Measurements from ENCODE around the gene RALY. TPM values are rescaled to one million over a fixed set of nuclear protein-coding genes. Genes with fewer than 3 reads are reported as not detected.
"Not testable (repeated sequence)": the region's sequence is repeated elsewhere in the genome, so short reads cannot be mapped to it uniquely, and the experiment has no call there.

Gene RALY
- total RNA-seq, 4 donors from 2014 or later = 78.5 to 110 (median 86.6) TPM

DNA sequence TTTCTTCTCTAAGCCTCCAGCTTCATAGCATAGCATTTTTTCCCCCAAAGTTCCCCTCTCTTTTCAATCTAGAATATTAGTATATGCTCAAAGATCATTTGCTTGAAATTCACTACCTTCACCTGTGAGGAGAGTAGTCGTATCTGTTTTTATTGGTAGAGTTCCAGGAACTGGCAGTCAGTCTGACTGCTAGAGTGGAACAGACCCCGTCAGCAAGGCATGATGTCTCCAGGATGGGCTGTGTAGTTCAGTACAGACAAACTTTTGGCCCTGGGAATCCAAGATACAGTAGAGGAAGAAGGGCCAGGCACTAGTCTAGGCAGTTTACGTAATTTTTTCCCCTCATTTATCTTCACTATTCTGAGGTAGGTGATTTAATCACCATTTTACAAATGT lies 29.1 kb downstream of the RALY start:
- Histone ChIP-seq H3K4me1 (peaks cover 35% of the 10 kb centered on the region), H3K36me3 (no peaks in the 10 kb centered on the region), H3K27ac (no peak overlapping the region), H3K9me3 (no peaks in the 10 kb centered on the region), H3K27me3 (no peaks in the 10 kb centered on the region), H3K4me3 (no peak overlapping the region)
- TF ChIP-seq EP300 (IDR thresholded peaks at IDR 0.05) (no peak), POLR2A (IDR thresholded peaks at IDR 0.05) (no peak), POLR2AphosphoS5 (IDR thresholded peaks at IDR 0.05) (no peak)
- TF ChIP-seq, protein P1, sequence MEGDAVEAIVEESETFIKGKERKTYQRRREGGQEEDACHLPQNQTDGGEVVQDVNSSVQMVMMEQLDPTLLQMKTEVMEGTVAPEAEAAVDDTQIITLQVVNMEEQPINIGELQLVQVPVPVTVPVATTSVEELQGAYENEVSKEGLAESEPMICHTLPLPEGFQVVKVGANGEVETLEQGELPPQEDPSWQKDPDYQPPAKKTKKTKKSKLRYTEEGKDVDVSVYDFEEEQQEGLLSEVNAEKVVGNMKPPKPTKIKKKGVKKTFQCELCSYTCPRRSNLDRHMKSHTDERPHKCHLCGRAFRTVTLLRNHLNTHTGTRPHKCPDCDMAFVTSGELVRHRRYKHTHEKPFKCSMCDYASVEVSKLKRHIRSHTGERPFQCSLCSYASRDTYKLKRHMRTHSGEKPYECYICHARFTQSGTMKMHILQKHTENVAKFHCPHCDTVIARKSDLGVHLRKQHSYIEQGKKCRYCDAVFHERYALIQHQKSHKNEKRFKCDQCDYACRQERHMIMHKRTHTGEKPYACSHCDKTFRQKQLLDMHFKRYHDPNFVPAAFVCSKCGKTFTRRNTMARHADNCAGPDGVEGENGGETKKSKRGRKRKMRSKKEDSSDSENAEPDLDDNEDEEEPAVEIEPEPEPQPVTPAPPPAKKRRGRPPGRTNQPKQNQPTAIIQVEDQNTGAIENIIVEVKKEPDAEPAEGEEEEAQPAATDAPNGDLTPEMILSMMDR (IDR thresholded peaks at IDR 0.05) = no peak
- no peak for DNase-seq (ENCODE audit: low spot score in 2 of 2)
- 76% methylated on average over 3 of the region's 3 CpGs for WGBS

DNA sequence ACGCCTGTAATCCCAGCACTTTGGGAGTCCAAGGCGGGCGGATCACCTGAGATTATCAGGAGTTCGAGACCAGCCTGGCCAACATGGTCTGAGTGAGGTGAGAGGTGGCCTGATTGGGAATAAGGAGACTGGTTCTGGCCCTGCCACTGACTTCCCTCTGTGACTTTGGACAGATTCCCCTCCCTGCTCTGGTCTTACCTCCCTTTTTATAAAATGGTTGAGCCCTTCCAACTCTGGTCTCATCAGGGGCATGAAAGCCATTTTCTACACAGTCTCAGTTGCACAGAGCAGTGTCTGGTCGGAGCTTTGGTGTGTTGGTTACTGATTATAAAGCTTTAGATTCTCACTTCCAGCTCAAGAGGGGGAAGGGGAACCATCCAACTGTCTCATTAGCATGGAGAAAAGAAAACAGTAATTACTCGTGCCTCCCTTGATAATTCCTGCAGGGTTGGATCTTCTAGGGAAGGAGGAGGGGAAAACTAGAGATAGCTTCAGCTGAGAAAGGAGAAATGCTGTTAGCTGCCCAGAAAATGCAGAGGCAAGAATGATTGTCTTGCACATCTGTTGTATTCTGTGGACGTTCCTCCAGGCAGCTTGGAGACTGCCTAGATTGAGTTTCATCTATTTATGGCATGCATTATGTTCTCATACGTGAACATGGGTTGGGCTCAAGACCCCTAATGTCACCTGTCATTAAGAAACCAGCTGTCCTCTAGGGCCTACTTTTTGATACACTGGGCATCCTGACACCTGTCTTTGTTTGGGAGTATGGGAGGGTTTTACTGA lies 30.4 kb downstream of the RALY start:
- TF ChIP-seq EP300 (IDR thresholded peaks at IDR 0.05) = no peak
- no peak for TF ChIP-seq POLR2A (IDR thresholded peaks at IDR 0.05)
- no peak for TF ChIP-seq POLR2AphosphoS5 (IDR thresholded peaks at IDR 0.05)
- TF ChIP-seq, protein P1 (IDR thresholded peaks at IDR 0.05) = no peak
- no peak overlapping the region for H3K27ac ChIP-seq
- no peaks in the 10 kb centered on the region for H3K36me3 ChIP-seq
- H3K9me3 ChIP-seq = no peaks in the 10 kb centered on the region
- H3K27me3 ChIP-seq = no peaks in the 10 kb centered on the region
- no peak overlapping the region for H3K4me3 ChIP-seq
- 90% methylated on average over 8 of the region's 8 CpGs for WGBS
- DNase-seq (ENCODE audit: low spot score in 2 of 2) = no peak
- H3K4me1 ChIP-seq = peaks cover 34% of the 10 kb centered on the region

DNA sequence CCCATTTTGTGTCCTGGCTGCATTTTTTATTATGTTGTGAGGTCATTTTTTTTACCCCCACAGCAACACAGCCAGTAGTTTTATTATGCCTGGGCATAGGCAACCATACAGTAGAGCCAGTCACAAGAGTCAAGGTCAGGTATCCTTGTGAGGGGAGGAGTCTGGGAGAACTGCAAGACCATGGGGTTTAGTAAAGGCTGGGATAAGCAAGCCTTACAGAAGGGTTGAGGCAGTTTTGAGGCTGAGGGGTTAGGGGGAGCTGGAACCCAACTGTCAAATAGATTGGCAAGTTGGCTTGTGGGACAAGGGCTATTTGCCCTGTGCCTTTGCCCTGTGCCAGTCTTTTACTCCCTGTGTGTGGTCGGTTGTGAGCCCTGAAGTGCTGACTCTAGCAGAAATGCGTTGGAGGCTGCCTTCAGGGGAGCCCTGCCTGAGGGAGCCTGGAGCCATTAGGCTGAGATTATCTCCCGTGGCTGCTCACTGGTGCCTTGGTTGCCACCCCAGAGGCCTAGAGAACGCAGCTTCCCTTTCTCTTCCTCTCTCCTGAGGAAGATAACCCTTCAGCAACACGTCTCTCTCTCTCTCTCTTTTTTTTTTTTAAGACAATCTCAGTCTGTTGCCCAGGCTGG lies 31.1 kb downstream of the RALY start:
- H3K4me3 ChIP-seq = no peak overlapping the region
- H3K4me1 ChIP-seq = peaks cover 34% of the 10 kb centered on the region
- no peak for DNase-seq (ENCODE audit: low spot score in 2 of 2)
- no peaks in the 10 kb centered on the region for H3K27me3 ChIP-seq
- H3K36me3 ChIP-seq = no peaks in the 10 kb centered on the region
- TF ChIP-seq POLR2AphosphoS5 (IDR thresholded peaks at IDR 0.05) = no peak
- no peak for TF ChIP-seq EP300 (IDR thresholded peaks at IDR 0.05)
- TF ChIP-seq, protein P1 (IDR thresholded peaks at IDR 0.05) = no peak
- TF ChIP-seq POLR2A (IDR thresholded peaks at IDR 0.05) = no peak
- H3K27ac ChIP-seq = no peak overlapping the region
- H3K9me3 ChIP-seq = no peaks in the 10 kb centered on the region
- WGBS = 12% methylated on average over 5 of the region's 5 CpGs

GRCh38 chr20:34028013-34028412 lies 34.3 kb downstream of the RALY start:
- H3K27ac ChIP-seq; H3K4me3 ChIP-seq; H3K9me3 ChIP-seq; DNase-seq (ENCODE audit: low spot score in 2 of 2); H3K27me3 ChIP-seq: not testable (repeated sequence)
- Histone ChIP-seq H3K36me3 (peaks cover 13% of the 10 kb centered on the region), H3K4me1 (peaks cover 30% of the 10 kb centered on the region)
- WGBS = 96% methylated on average over 6 of the region's 6 CpGs

DNA sequence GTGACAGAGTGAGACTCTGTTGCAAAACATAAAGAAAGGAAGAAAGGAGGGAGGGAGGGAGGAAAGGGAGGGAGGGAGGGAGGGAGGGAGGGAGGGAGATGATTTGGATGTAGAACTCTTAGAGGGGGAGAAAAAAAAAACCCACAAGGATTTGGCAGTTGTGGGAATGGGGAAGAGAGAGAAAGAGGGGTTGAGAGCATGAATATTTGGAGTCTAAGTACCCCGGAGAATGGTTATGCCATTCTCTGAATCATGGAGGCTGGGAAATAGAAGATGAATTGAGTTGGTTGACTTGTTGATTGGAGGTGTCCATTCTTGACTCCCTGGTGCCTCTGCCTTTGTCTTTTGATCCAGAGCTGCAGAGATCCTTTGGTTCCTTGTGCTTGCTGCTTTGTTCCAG lies 35.7 kb downstream of the RALY start:
- Histone ChIP-seq H3K9me3 (no peaks in the 10 kb centered on the region), H3K27me3 (no peaks in the 10 kb centered on the region), H3K27ac (no peak overlapping the region), H3K4me3 (no peak overlapping the region), H3K36me3 (peaks cover 23% of the 10 kb centered on the region), H3K4me1 (peaks cover 25% of the 10 kb centered on the region)
- DNase-seq (ENCODE audit: low spot score in 2 of 2) = no peak
- 87% methylated on average over 1 of the region's 1 CpG for WGBS
- TF ChIP-seq POLR2A (IDR thresholded peaks at IDR 0.05) = no peak
- no peak for TF ChIP-seq EP300 (IDR thresholded peaks at IDR 0.05)
- no peak for TF ChIP-seq POLR2AphosphoS5 (IDR thresholded peaks at IDR 0.05)
- TF ChIP-seq, protein P1 (IDR thresholded peaks at IDR 0.05) = no peak

Data from suprapubic skin (tissue), 4 donors.